ENCODE measurements around the gene MCM3AP. TPM values are rescaled to one million over a fixed set of nuclear protein-coding genes. Genes with fewer than 3 reads are reported as not detected.
"Not testable (repeated sequence)": the region's sequence is repeated elsewhere in the genome, so short reads cannot be mapped to it uniquely, and the experiment has no call there.

Gene MCM3AP
- total RNA-seq, 1 donor from 2014 or later = 137 TPM

- H3K27me3 Mint-ChIP-seq (ENCODE audit: insufficient read depth); DNase-seq (ENCODE audit: low spot score); H3K9me3 Mint-ChIP-seq; intact Hi-C loops (cut with micrococcal nuclease); H3K4me3 Mint-ChIP-seq; H3K27ac Mint-ChIP-seq: not testable (repeated sequence)
- peaks cover 35% of the 10 kb centered on the region for H3K4me1 Mint-ChIP-seq (ENCODE audit: low read depth)
- peaks cover 16% of the 10 kb centered on the region for H3K36me3 Mint-ChIP-seq (ENCODE audit: low read depth)
These were observed 61.8 kb downstream of the MCM3AP start for GRCh38 chr21:46223661-46224060.

GRCh38 chr21:46223217-46223616, 62.2 kb downstream of the MCM3AP start:
- Mint-ChIP-seq H3K36me3 (ENCODE audit: low read depth) (peaks cover 16% of the 10 kb centered on the region), H3K4me1 (ENCODE audit: low read depth) (peaks cover 35% of the 10 kb centered on the region), H3K9me3 (no peaks in the 10 kb centered on the region), H3K4me3 (no peak overlapping the region), H3K27ac (no peak overlapping the region), H3K27me3 (ENCODE audit: insufficient read depth) (no peaks in the 10 kb centered on the region)
- DNase-seq (ENCODE audit: low spot score) = no peak
- intact Hi-C loops (cut with micrococcal nuclease) = no loop called here

- no peak overlapping the region for H3K27ac Mint-ChIP-seq
- H3K4me3 Mint-ChIP-seq = no peak overlapping the region
- H3K36me3 Mint-ChIP-seq (ENCODE audit: low read depth) = peaks cover 16% of the 10 kb centered on the region
- intact Hi-C loops (cut with micrococcal nuclease) = no loop called here
- no peaks in the 10 kb centered on the region for H3K9me3 Mint-ChIP-seq
- H3K27me3 Mint-ChIP-seq (ENCODE audit: insufficient read depth) = no peaks in the 10 kb centered on the region
- DNase-seq (ENCODE audit: low spot score) = no peak
- peaks cover 30% of the 10 kb centered on the region for H3K4me1 Mint-ChIP-seq (ENCODE audit: low read depth)
These were observed 62.8 kb downstream of the MCM3AP start for GRCh38 chr21:46222436-46223116.

- DNase-seq (ENCODE audit: low spot score) = no peak
- Mint-ChIP-seq H3K36me3 (ENCODE audit: low read depth) (peaks cover 16% of the 10 kb centered on the region), H3K9me3 (no peaks in the 10 kb centered on the region), H3K27ac (no peak overlapping the region), H3K4me3 (no peak overlapping the region), H3K4me1 (ENCODE audit: low read depth) (peaks cover 23% of the 10 kb centered on the region), H3K27me3 (ENCODE audit: insufficient read depth) (no peaks in the 10 kb centered on the region)
- intact Hi-C loops (cut with micrococcal nuclease) = no loop called here
These were observed 63.6 kb downstream of the MCM3AP start for GRCh38 chr21:46221664-46222435.

- Mint-ChIP-seq H3K27me3 (ENCODE audit: insufficient read depth) (no peaks in the 10 kb centered on the region), H3K27ac (no peak overlapping the region), H3K4me3 (no peak overlapping the region), H3K4me1 (ENCODE audit: low read depth) (peaks cover 13% of the 10 kb centered on the region), H3K36me3 (ENCODE audit: low read depth) (peaks cover 18% of the 10 kb centered on the region), H3K9me3 (no peaks in the 10 kb centered on the region)
- intact Hi-C loops (cut with micrococcal nuclease) = no loop called here
- no peak for DNase-seq (ENCODE audit: low spot score)
These were observed 64.6 kb downstream of the MCM3AP start for GRCh38 chr21:46220847-46221246.

- intact Hi-C loops (cut with micrococcal nuclease) = no loop called here
These were observed 65.1 kb downstream of the MCM3AP start for GRCh38 chr21:46220275-46220810.

DNA sequence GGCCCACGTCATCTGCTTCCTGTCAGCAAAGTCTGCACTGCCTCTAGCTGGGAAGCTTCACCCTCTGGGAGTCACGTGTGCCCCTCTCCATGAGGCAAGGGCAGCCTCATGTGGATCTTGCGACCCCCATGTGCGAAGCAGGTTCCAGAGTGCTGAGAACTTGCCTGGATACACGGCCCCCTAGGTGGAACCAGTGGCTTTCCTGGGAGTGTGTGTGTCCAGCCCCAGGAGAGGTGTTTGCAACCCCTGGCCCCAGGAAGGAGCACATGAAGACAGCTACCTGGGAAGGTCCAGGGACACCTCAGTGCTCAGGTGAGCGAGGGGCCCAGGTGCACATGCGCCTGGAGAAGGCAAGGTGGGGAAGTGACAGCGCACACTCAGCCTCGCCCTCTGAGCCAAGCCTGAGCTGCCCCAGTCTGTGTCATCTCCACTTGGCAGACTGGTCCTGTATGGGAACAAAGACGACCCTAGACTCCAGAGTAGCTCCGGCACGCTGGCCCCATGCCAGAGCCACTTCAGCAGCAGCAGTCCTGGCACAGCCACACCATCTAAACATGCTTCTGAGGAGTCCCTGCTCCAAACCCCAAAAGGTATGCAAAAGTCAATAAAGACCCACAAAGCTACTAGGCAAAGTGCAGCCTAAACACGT, 65.7 kb downstream of the MCM3AP start:
- intact Hi-C loops (cut with micrococcal nuclease) = no loop called here
- Mint-ChIP-seq H3K36me3 (ENCODE audit: low read depth) (peaks cover 13% of the 10 kb centered on the region), H3K27ac (no peak overlapping the region), H3K4me1 (ENCODE audit: low read depth) (peaks cover 7% of the 10 kb centered on the region), H3K4me3 (no peak overlapping the region), H3K9me3 (no peaks in the 10 kb centered on the region), H3K27me3 (ENCODE audit: insufficient read depth) (no peaks in the 10 kb centered on the region)
- DNase-seq (ENCODE audit: low spot score) = no peak

More at GRCh38 chr21:46220275-46220810, 65.1 kb downstream of the MCM3AP start:
- peaks cover 13% of the 10 kb centered on the region for H3K36me3 Mint-ChIP-seq (ENCODE audit: low read depth)
- DNase-seq (ENCODE audit: low spot score) = no peak
- H3K4me1 Mint-ChIP-seq (ENCODE audit: low read depth) = peaks cover 8% of the 10 kb centered on the region
- no peak overlapping the region for H3K4me3 Mint-ChIP-seq
- H3K9me3 Mint-ChIP-seq = no peaks in the 10 kb centered on the region
- no peak overlapping the region for H3K27ac Mint-ChIP-seq
- no peaks in the 10 kb centered on the region for H3K27me3 Mint-ChIP-seq (ENCODE audit: insufficient read depth)

DNA sequence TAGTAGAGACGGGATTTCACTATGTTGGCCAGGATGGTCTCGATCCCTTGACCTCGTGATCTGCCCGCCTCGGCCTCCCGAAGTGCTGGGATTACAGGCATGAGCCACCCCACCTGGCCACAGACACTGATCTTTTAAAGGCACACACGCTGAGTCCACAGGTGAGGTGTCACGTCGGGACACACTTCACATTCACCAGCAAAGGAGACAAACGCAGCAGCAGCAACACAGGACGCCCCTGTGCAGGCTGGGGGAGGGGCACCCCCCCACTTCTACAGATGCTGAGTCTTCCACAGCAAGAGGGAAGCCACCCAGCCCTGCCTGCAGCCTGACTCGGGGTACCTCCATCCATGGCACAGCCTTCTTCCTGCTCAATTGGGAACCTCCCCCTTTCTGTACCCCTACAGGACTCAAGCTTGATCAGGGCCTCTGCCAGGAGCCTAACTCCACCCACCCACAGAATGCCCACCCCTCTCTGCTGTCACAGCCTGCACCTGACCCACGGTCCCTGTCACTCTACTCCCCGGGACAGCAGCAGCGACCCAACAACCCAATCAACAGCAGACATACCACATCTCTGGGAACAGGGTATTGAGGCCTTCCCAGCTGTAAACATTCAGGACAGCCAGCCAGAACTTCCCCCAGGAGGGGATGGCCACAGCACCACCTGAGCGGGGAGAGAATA, 66.4 kb downstream of the MCM3AP start:
- no peak overlapping the region for H3K4me3 Mint-ChIP-seq
- H3K4me1 Mint-ChIP-seq (ENCODE audit: low read depth) = peaks cover 7% of the 10 kb centered on the region
- H3K9me3 Mint-ChIP-seq = no peaks in the 10 kb centered on the region
- intact Hi-C loops (cut with micrococcal nuclease) = no loop called here
- H3K27ac Mint-ChIP-seq = no peak overlapping the region
- H3K27me3 Mint-ChIP-seq (ENCODE audit: insufficient read depth) = no peaks in the 10 kb centered on the region
- DNase-seq (ENCODE audit: low spot score) = no peak
- H3K36me3 Mint-ChIP-seq (ENCODE audit: low read depth) = peaks cover 13% of the 10 kb centered on the region

- Mint-ChIP-seq H3K4me1 (ENCODE audit: low read depth) (peaks cover 7% of the 10 kb centered on the region), H3K36me3 (ENCODE audit: low read depth) (peaks cover 13% of the 10 kb centered on the region), H3K9me3 (no peaks in the 10 kb centered on the region), H3K27ac (no peak overlapping the region), H3K4me3 (no peak overlapping the region), H3K27me3 (ENCODE audit: insufficient read depth) (no peaks in the 10 kb centered on the region)
- intact Hi-C loops (cut with micrococcal nuclease) = no loop called here
- no peak for DNase-seq (ENCODE audit: low spot score)
These were observed 67.8 kb downstream of the MCM3AP start for GRCh38 chr21:46217511-46218196.

DNA sequence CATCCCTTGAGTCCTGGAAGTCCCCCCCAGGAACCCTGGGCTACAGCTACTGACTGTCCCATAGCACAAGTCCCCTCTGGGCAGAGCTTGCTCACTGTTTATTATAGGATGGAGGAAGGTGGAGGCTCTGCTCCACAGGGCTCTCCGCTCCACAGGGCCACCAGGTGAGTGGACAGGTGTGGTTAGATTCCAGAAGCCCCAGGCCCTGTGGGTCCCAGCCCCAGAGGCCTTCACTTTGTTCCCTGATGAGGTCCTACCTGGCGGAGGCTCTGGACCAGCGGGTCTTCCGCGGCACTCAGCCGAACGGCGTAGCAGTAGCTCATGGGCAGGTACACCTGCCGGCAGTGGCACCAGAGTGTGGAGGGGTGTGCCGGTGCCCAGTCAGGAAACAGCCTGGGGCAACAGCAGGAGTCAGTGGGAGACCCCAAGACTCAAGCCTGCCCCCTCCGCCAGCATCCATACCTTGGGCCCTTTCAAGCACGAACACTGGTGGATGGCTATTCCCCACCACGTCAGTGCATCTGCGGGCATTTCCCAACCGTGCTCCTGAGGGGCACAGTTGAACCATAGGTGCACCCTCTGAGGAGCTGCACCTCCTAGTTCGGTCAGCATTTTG, 69.2 kb downstream of the MCM3AP start:
- Mint-ChIP-seq H3K27ac (no peak overlapping the region), H3K9me3 (no peaks in the 10 kb centered on the region), H3K36me3 (ENCODE audit: low read depth) (peaks cover 11% of the 10 kb centered on the region), H3K4me1 (ENCODE audit: low read depth) (no peaks in the 10 kb centered on the region), H3K27me3 (ENCODE audit: insufficient read depth) (no peaks in the 10 kb centered on the region), H3K4me3 (no peak overlapping the region)
- intact Hi-C loops (cut with micrococcal nuclease) = no loop called here
- no peak for DNase-seq (ENCODE audit: low spot score)

DNA sequence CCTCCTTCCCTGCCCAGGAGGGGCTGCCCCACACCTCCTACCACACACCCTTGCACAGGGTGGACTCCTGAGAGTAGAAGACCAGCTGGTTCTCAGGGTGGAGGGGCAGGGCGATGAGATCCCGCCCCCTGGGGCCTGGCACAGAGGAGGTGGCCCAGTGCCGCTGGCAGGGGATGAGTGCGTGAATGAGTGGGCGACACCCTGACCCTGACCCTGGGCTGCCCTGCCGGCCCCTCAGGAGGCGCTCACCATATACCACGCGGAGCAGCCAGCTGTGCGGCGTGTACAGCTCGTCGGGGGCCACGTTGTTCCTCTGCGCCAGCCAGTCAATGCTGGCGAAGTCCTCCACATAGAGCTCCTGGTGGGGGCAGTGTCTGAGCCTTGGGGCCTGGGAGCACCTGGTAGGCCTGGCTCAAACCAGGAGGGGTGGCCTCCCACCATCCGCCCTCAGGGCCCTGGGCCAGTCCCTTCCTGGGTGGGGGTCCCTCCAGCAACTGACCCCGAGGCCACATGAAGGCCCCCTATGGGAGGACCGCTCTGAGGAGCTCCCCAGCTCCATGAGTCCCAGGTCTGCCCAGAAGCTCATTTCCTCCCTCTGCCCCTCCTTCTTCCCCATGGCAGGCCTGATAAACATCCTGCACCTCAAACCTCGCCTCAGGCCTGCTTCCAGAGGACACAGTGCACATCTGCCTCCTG, 69.8 kb downstream of the MCM3AP start:
- no peaks in the 10 kb centered on the region for H3K4me1 Mint-ChIP-seq (ENCODE audit: low read depth)
- H3K4me3 Mint-ChIP-seq = no peak overlapping the region
- intact Hi-C loops (cut with micrococcal nuclease) = no loop called here
- H3K9me3 Mint-ChIP-seq = no peaks in the 10 kb centered on the region
- DNase-seq (ENCODE audit: low spot score) = no peak
- H3K36me3 Mint-ChIP-seq (ENCODE audit: low read depth) = peaks cover 8% of the 10 kb centered on the region
- H3K27me3 Mint-ChIP-seq (ENCODE audit: insufficient read depth) = no peaks in the 10 kb centered on the region
- no peak overlapping the region for H3K27ac Mint-ChIP-seq
